ENCODE results near the gene U2AF2.

GRCh38 chr19:55626350-55626749, 28.5 kb upstream of the U2AF2 start:
- TF ChIP-seq CTCF (IDR thresholded peaks at IDR 0.05; ENCODE audit: insufficient read depth, low read depth, low read length) (no peak), EZH2 (IDR thresholded peaks at IDR 0.05; ENCODE audit: insufficient read depth, low read length) (no peak)

Data from astrocyte (in vitro differentiated cells and primary cell).